Activated T-cell treated with anti-CD3 and anti-CD28 coated beads for 24 hours (primary cell): ENCODE results near the gene PRKAR1B.

Experiments used
- DNase-seq: peaks from one replicate; pipeline ENCODE4 v3.0.0-alpha.2; 2020; ENCODE audit warnings: low read depth

PRKAR1B gene

GRCh38 chr7:507623-508300, 219.3 kb downstream of the PRKAR1B start:
- no peak for DNase-seq

- DNase-seq = no peak
Measured at GRCh38 chr7:506921-507622, 220.0 kb downstream of the PRKAR1B start.

- no peak for DNase-seq
Measured at GRCh38 chr7:506391-506831, 220.7 kb downstream of the PRKAR1B start.

GRCh38 chr7:505171-505570, 221.9 kb downstream of the PRKAR1B start:
- DNase-seq = no peak

GRCh38 chr7:504221-505111, 222.6 kb downstream of the PRKAR1B start:
- DNase-seq = no peak

GRCh38 chr7:503575-504111, 223.4 kb downstream of the PRKAR1B start:
- DNase-seq = no peak

- DNase-seq = no peak
Measured at GRCh38 chr7:502296-502695, 224.8 kb downstream of the PRKAR1B start.

- no peak for DNase-seq
Measured at GRCh38 chr7:501526-501925, 225.6 kb downstream of the PRKAR1B start.

GRCh38 chr7:500521-501420, 226.3 kb downstream of the PRKAR1B start:
- DNase-seq = no peak

- DNase-seq = no peak
Measured at GRCh38 chr7:499853-500485, 227.1 kb downstream of the PRKAR1B start.
